KMS-11 (cell line): ENCODE measurements around the gene FRMD4A.
"Not testable (repeated sequence)": the region's sequence is repeated elsewhere in the genome, so short reads cannot be mapped to it uniquely, and the experiment has no call there.

Experiments used
- H2AFZ ChIP-seq: fragments of 200-600 bp; sonication (generic); 2 replicates; pipeline ENCODE4 v1.6.1; 2016; ENCODE audit warnings: antibody characterized with exemption, mixed run types, low read depth
- H3K27ac ChIP-seq: fragments of 200-600 bp; sonication (generic); 2 replicates; pipeline ENCODE4 v1.6.1; 2016; ENCODE audit warnings: mild to moderate bottlenecking, mixed run types
- H3K27me3 ChIP-seq: fragments of 200-600 bp; sonication (generic); 2 replicates; pipeline ENCODE4 v1.6.1; 2017; ENCODE audit warnings: mild to moderate bottlenecking, low read depth, mixed run types, moderate library complexity; ENCODE audit not compliant: insufficient read depth
- H3K36me3 ChIP-seq: fragments of 200-600 bp; sonication (generic); 2 replicates; pipeline ENCODE4 v1.6.1; 2017; ENCODE audit warnings: mild to moderate bottlenecking, mixed run types; ENCODE audit not compliant: insufficient read depth
- H3K4me1 ChIP-seq: fragments of 200-600 bp; sonication (generic); 2 replicates; pipeline ENCODE4 v1.6.1; 2016; ENCODE audit warnings: mild to moderate bottlenecking, low read depth, mixed run types; ENCODE audit not compliant: poor library complexity, severe bottlenecking
- H3K4me2 ChIP-seq: fragments of 200-600 bp; sonication (generic); 2 replicates; pipeline ENCODE4 v1.7.0; 2016; ENCODE audit warnings: mild to moderate bottlenecking, mixed run types
- H3K4me3 ChIP-seq: fragments of 200-600 bp; sonication (generic); IDR thresholded peaks from 2 replicates; pipeline ENCODE4 v1.6.1; 2017; ENCODE audit warnings: low read depth, low read length, mixed read lengths; ENCODE audit not compliant: insufficient read depth
- H3K79me2 ChIP-seq: fragments of 200-600 bp; sonication (generic); 2 replicates; pipeline ENCODE4 v1.6.1; 2016; ENCODE audit warnings: low read depth, mixed run types; ENCODE audit not compliant: insufficient read depth
- H3K9ac ChIP-seq: fragments of 200-600 bp; sonication (generic); 2 replicates; pipeline ENCODE4 v1.6.1; 2016; ENCODE audit warnings: mild to moderate bottlenecking, mixed run types
- H4K20me1 ChIP-seq: fragments of 200-600 bp; sonication (generic); 2 replicates; pipeline ENCODE4 v1.6.1; 2016; ENCODE audit warnings: mild to moderate bottlenecking, mixed run types; ENCODE audit not compliant: insufficient read depth
- TF ChIP-seq, protein P1 (sequence below): fragments of 200-600 bp; sonication (generic); conservative IDR thresholded peaks from 2 replicates; pipeline ENCODE4 v1.6.1; 2017; ENCODE audit warnings: low read depth, mild to moderate bottlenecking, antibody characterized with exemption, low read length, moderate library complexity, mixed read lengths

Gene FRMD4A

DNA sequence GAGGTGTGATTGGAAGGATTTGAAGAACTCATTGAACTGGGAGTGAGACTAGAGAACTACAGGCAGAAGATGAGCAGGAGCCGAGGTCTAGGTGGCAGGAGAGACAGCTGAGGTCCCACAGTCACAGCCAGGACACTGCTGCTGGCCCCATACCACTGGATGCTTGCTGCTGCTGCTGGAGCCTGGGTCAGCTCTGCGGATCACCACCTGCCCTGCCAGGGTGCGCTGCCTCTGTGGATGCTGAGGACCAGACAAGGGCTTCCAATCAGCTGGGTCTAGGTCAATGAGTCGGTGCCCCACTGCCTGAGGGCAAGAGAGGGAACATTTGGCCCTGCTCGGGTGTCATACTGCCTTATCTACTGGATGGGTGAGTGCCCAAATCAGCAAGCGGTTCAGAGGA is 94.4 kb downstream of the FRMD4A start:
- H3K79me2 ChIP-seq: no peaks in the 10 kb centered on the region
- H3K4me3 ChIP-seq: no peak overlapping the region
- no peak overlapping the region for H3K4me2 ChIP-seq
- no peaks in the 10 kb centered on the region for H3K36me3 ChIP-seq
- H3K27me3 ChIP-seq: no peaks in the 10 kb centered on the region
- no peak overlapping the region for H2AFZ ChIP-seq
- H3K4me1 ChIP-seq: no peaks in the 10 kb centered on the region
- H3K9ac ChIP-seq: no peak overlapping the region
- TF ChIP-seq, protein P1, sequence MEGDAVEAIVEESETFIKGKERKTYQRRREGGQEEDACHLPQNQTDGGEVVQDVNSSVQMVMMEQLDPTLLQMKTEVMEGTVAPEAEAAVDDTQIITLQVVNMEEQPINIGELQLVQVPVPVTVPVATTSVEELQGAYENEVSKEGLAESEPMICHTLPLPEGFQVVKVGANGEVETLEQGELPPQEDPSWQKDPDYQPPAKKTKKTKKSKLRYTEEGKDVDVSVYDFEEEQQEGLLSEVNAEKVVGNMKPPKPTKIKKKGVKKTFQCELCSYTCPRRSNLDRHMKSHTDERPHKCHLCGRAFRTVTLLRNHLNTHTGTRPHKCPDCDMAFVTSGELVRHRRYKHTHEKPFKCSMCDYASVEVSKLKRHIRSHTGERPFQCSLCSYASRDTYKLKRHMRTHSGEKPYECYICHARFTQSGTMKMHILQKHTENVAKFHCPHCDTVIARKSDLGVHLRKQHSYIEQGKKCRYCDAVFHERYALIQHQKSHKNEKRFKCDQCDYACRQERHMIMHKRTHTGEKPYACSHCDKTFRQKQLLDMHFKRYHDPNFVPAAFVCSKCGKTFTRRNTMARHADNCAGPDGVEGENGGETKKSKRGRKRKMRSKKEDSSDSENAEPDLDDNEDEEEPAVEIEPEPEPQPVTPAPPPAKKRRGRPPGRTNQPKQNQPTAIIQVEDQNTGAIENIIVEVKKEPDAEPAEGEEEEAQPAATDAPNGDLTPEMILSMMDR: no peak
- H4K20me1 ChIP-seq: no peaks in the 10 kb centered on the region
- H3K27ac ChIP-seq: no peak overlapping the region

DNA sequence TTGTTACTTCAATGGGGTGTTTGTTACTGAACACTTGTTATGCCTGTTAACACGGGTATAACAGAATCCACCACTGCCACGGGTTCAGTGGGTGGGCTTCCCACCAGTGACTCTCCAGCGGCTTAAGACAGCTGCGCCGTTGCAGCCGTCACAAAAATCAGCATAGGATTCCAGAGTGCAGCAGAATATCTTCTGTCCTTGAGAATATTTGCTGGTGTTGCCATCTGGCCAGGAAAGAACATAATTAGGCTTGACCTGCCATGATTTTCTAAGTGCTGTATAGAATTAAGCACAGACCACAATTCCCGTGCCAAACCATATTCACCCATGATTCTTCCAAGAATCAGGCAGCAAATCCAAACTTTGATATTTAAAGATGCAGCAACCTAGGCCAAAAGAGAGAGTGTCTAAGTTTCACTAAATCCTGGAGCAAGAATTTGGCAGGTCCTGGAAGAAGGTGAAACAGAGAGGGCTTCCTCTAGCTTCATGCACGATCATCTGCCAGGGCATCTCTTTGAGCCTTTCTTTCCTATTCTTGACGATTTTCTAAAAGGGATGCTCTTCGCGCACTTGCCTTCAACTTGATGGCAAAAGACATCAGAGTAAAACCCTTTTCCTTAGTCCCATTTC is 95.0 kb downstream of the FRMD4A start:
- no peaks in the 10 kb centered on the region for H3K27me3 ChIP-seq
- H3K36me3 ChIP-seq: no peaks in the 10 kb centered on the region
- H2AFZ ChIP-seq: no peak overlapping the region

DNA sequence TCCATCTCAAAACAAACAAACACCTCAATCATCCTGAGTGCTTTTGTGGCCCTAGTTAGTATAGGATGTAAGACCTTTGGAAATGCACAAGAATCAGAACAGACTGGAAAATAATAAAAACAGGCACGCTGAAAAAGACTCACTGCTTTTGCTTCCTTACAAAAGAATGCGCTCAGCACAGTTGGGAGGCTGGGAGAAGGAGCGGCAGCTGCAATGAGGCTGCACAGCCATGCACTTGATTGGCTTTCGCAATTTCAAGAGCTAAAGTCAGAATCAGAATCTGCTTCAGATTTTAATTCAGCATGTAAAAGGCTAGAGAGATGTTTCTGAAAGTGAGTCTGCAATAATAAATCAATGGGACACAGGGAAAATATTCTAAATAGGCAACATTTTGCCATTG is 97.2 kb downstream of the FRMD4A start:
- no peaks in the 10 kb centered on the region for H3K27me3 ChIP-seq
- H3K79me2 ChIP-seq: no peaks in the 10 kb centered on the region
- no peak overlapping the region for H3K4me3 ChIP-seq
- H2AFZ ChIP-seq: no peak overlapping the region
- H4K20me1 ChIP-seq: no peaks in the 10 kb centered on the region
- TF ChIP-seq, protein P1: no peak
- H3K27ac ChIP-seq: no peak overlapping the region
- H3K4me2 ChIP-seq: no peak overlapping the region
- no peak overlapping the region for H3K9ac ChIP-seq
- H3K36me3 ChIP-seq: no peaks in the 10 kb centered on the region
- no peaks in the 10 kb centered on the region for H3K4me1 ChIP-seq

More for the DNA sequence above, 95.0 kb downstream of the FRMD4A start:
- no peaks in the 10 kb centered on the region for H3K79me2 ChIP-seq
- no peak overlapping the region for H3K4me2 ChIP-seq
- no peak overlapping the region for H3K9ac ChIP-seq
- H3K4me1 ChIP-seq: no peaks in the 10 kb centered on the region
- no peak overlapping the region for H3K4me3 ChIP-seq
- TF ChIP-seq, protein P1: no peak
- H4K20me1 ChIP-seq: no peaks in the 10 kb centered on the region
- H3K27ac ChIP-seq: no peak overlapping the region

DNA sequence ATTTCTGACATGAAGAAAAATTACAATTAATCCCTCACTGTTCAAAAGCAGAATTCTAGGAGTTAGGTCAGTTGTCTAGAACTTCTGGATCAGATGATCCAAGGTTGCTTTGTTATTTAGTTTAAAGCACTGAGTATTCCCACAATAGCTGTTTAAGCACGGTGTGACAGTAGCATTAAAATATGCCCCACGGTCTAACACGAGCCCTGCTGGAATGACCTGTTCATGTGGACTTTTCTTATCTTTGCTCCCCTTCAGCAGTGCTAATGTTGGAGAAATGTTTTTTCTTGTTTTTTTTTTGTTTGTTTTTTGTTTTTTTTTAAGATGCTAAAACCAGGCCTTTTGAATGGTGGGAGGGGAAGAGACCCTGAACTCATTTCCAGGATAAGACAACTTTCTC is 101.9 kb downstream of the FRMD4A start:
- H3K9ac ChIP-seq, H3K4me3 ChIP-seq, H3K79me2 ChIP-seq, H4K20me1 ChIP-seq, H3K36me3 ChIP-seq, H3K4me2 ChIP-seq, H3K27me3 ChIP-seq, H3K27ac ChIP-seq, H3K4me1 ChIP-seq, H2AFZ ChIP-seq: not testable (repeated sequence)

DNA sequence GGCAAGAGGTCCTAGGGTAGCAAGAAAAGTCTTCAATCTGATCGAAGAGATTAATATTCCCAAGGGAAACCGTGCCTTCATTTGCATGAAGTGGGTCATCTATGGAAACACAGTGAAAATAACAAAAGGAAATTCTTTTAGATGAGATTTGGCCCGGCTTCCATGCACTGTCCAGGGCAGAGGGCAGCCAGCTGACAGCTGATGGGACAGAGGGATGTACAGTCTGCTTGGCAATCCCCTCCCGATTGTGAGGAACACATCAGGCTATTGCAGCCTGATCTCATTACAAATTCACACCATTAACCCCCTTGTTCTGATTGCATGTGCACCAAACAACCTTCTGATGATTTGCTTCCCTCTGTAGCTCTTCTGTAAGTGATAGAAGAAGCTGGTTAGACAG is 105.3 kb downstream of the FRMD4A start:
- Histone ChIP-seq H2AFZ (no peak overlapping the region), H3K27ac (no peak overlapping the region), H3K9ac (no peak overlapping the region), H3K79me2 (no peaks in the 10 kb centered on the region), H3K27me3 (no peaks in the 10 kb centered on the region), H3K4me3 (no peak overlapping the region), H3K4me2 (no peak overlapping the region), H3K4me1 (no peaks in the 10 kb centered on the region), H4K20me1 (no peaks in the 10 kb centered on the region), H3K36me3 (no peaks in the 10 kb centered on the region)
- TF ChIP-seq, protein P1: no peak
